Osteocyte (in vitro differentiated cells): ENCODE results near the gene SMIM35. TPM values are rescaled to one million over a fixed set of nuclear protein-coding genes. Genes with fewer than 3 reads are reported as not detected.

Experiments
- DNase-seq: peaks from one replicate; pipeline ENCODE4 v3.0.0; 2021; ENCODE audit warnings: mixed read lengths; ENCODE audit not compliant: unreplicated experiment; ENCODE audit errors: extremely low spot score
- H3K27ac Mint-ChIP-seq: one replicate; pipeline ENCODE4 v1.8.0; 2021; ENCODE audit warnings: mild to moderate bottlenecking, mixed read lengths; ENCODE audit not compliant: unreplicated experiment
- H3K27me3 Mint-ChIP-seq: one replicate; pipeline ENCODE4 v1.8.0; 2021; ENCODE audit warnings: mixed read lengths; ENCODE audit not compliant: unreplicated experiment
- H3K36me3 Mint-ChIP-seq: one replicate; pipeline ENCODE4 v1.8.0; 2021; ENCODE audit warnings: mixed read lengths; ENCODE audit not compliant: unreplicated experiment
- H3K4me1 Mint-ChIP-seq: one replicate; pipeline ENCODE4 v1.8.0; 2021; ENCODE audit warnings: mixed read lengths; ENCODE audit not compliant: unreplicated experiment
- H3K4me3 Mint-ChIP-seq: one replicate; pipeline ENCODE4 v1.8.0; 2021; ENCODE audit warnings: mild to moderate bottlenecking, moderate library complexity, mixed read lengths; ENCODE audit not compliant: unreplicated experiment
- H3K9me3 Mint-ChIP-seq: one replicate; pipeline ENCODE4 v1.8.0; 2021; ENCODE audit warnings: mixed read lengths; ENCODE audit not compliant: unreplicated experiment
- CTCF ChIP-seq: fragments of 200-600 bp; sonication (generic); IDR thresholded peaks from 2 replicates; pipeline ENCODE4 v1.5.0; 2021; ENCODE audit warnings: antibody characterized with exemption, mild to moderate bottlenecking, moderate library complexity
- total RNA-seq: library from RNA; stranded (reverse); gene quantifications from 2 replicates; pipeline ENCODE4 v1.2.1, GENCODE V29; 2021

The SMIM35 gene
- total RNA-seq, 1 donor from 2014 or later: not detected

- Mint-ChIP-seq H3K4me1 (no peaks in the 10 kb centered on the region), H3K27me3 (no peaks in the 10 kb centered on the region), H3K9me3 (no peaks in the 10 kb centered on the region), H3K4me3 (no peak overlapping the region), H3K27ac (no peak overlapping the region), H3K36me3 (no peaks in the 10 kb centered on the region)
- no peak for DNase-seq
- TF ChIP-seq CTCF: no peak
Observed at GRCh38 chr11:117996058-117996457, 90.7 kb downstream of the SMIM35 start.

- no peaks in the 10 kb centered on the region for H3K4me1 Mint-ChIP-seq
- TF ChIP-seq CTCF: no peak
- H3K9me3 Mint-ChIP-seq: no peaks in the 10 kb centered on the region
- no peak overlapping the region for H3K4me3 Mint-ChIP-seq
- H3K27ac Mint-ChIP-seq: no peak overlapping the region
- H3K36me3 Mint-ChIP-seq: no peaks in the 10 kb centered on the region
- no peaks in the 10 kb centered on the region for H3K27me3 Mint-ChIP-seq
- DNase-seq: no peak
Observed at GRCh38 chr11:117995472-117995871, 91.3 kb downstream of the SMIM35 start.

GRCh38 chr11:117993988-117994745 is 92.6 kb downstream of the SMIM35 start:
- no peaks in the 10 kb centered on the region for H3K4me1 Mint-ChIP-seq
- H3K36me3 Mint-ChIP-seq: no peaks in the 10 kb centered on the region
- no peaks in the 10 kb centered on the region for H3K9me3 Mint-ChIP-seq
- no peaks in the 10 kb centered on the region for H3K27me3 Mint-ChIP-seq
- TF ChIP-seq CTCF: no peak
- no peak overlapping the region for H3K27ac Mint-ChIP-seq
- no peak overlapping the region for H3K4me3 Mint-ChIP-seq
- DNase-seq: no peak

GRCh38 chr11:117992620-117993019 is 94.1 kb downstream of the SMIM35 start:
- TF ChIP-seq CTCF: no peak
- Mint-ChIP-seq H3K36me3 (no peaks in the 10 kb centered on the region), H3K4me1 (no peaks in the 10 kb centered on the region), H3K4me3 (no peak overlapping the region), H3K9me3 (no peaks in the 10 kb centered on the region), H3K27ac (no peak overlapping the region), H3K27me3 (peaks cover 7% of the 10 kb centered on the region)
- no peak for DNase-seq

- no peak for TF ChIP-seq CTCF
- Mint-ChIP-seq H3K4me1 (no peaks in the 10 kb centered on the region), H3K4me3 (no peak overlapping the region)
Observed at GRCh38 chr11:117992136-117992535, 94.6 kb downstream of the SMIM35 start.

More at GRCh38 chr11:117992136-117992535, 94.6 kb downstream of the SMIM35 start:
- Mint-ChIP-seq H3K9me3 (no peaks in the 10 kb centered on the region), H3K27me3 (peaks cover 12% of the 10 kb centered on the region), H3K27ac (no peak overlapping the region), H3K36me3 (no peaks in the 10 kb centered on the region)
- no peak for DNase-seq
